Measurements from ENCODE around the gene GIT2. TPM values are rescaled to one million over a fixed set of nuclear protein-coding genes. Genes with fewer than 3 reads are reported as not detected.

The GIT2 gene
- total RNA-seq, 1 experiment from 2014 or later = 56.0 TPM

DNA sequence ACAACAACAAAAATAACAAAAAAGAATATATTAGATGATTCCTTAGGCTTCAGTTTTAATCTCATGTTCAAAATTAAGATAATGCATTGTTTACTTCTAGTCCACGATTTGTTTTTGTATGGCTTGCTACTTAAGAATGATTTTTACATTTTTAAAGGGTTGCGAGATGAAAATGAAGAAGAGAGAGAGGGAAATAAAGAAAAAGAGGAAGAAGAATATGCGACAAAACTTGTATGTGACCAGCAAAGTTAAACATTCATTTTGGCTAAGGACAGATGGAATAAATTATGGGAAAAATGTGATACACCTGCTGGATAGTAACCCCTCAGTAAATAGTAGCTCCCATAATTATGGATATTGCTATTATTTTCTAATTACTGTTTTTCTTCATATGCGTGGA, 1.2 kb upstream of the GIT2 start:
- no TSS peak for BruUV-seq (replicated peaks)

DNA sequence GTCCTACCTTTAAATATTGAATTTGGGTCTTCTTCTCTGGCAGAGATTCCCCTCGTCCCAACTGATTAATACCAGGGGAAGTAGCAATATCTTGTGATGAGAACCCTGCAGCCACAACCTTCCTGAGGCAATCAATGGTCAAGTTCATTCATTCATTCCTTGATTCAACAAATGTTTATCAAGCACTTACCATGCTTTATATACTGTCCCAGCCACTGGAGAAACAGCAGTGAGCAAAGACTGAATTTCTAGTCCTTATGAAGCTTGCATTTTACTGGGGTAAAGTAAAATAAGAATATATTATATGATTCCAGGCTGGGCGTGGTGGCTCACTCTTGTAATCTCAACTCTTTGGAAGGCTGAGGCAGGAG, 300 bp upstream of the GIT2 start:
- Mint-ChIP-seq H3K27ac (ENCODE audit: unreplicated experiment) (peak overlapping the region; percentile 50), H3K36me3 (ENCODE audit: insufficient read depth, unreplicated experiment) (peaks cover 39% of the 10 kb centered on the region), H3K4me3 (ENCODE audit: low read depth, unreplicated experiment) (peak overlapping the region; percentile 92), H3K27me3 (ENCODE audit: unreplicated experiment) (no peaks in the 10 kb centered on the region), H3K9me3 (ENCODE audit: low read depth, unreplicated experiment) (no peaks in the 10 kb centered on the region), H3K4me1 (ENCODE audit: low read depth, unreplicated experiment) (peaks cover 23% of the 10 kb centered on the region)
- BruUV-seq (replicated peaks) = no TSS peak
- TF ChIP-seq, protein P1, sequence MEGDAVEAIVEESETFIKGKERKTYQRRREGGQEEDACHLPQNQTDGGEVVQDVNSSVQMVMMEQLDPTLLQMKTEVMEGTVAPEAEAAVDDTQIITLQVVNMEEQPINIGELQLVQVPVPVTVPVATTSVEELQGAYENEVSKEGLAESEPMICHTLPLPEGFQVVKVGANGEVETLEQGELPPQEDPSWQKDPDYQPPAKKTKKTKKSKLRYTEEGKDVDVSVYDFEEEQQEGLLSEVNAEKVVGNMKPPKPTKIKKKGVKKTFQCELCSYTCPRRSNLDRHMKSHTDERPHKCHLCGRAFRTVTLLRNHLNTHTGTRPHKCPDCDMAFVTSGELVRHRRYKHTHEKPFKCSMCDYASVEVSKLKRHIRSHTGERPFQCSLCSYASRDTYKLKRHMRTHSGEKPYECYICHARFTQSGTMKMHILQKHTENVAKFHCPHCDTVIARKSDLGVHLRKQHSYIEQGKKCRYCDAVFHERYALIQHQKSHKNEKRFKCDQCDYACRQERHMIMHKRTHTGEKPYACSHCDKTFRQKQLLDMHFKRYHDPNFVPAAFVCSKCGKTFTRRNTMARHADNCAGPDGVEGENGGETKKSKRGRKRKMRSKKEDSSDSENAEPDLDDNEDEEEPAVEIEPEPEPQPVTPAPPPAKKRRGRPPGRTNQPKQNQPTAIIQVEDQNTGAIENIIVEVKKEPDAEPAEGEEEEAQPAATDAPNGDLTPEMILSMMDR (IDR thresholded peaks at IDR 0.05; ENCODE audit: unreplicated experiment) = no peak
- CTCF ChIA-PET = interaction anchor here (0.7 kb wide), 1 partner anchor 435 kb away, joined by 4 read pairs; no protein-coding TSS in a partner anchor
- no peak for DNase-seq
- intact Hi-C loops (cut with micrococcal nuclease; ENCODE audit: unreplicated experiment) = loop anchor here (5.0 kb wide), 1 partner anchor 44 kb away; no protein-coding TSS in a partner anchor

More for the DNA sequence above, 1.2 kb upstream of the GIT2 start:
- CTCF ChIA-PET = no interaction called here
- peak overlapping the region; percentile 97 for H3K4me3 Mint-ChIP-seq (ENCODE audit: low read depth, unreplicated experiment)
- intact Hi-C loops (cut with micrococcal nuclease; ENCODE audit: unreplicated experiment) = loop anchor here (5.0 kb wide), 1 partner anchor 45 kb away; no protein-coding TSS in a partner anchor
- H3K4me1 Mint-ChIP-seq (ENCODE audit: low read depth, unreplicated experiment) = peaks cover 25% of the 10 kb centered on the region
- no peaks in the 10 kb centered on the region for H3K27me3 Mint-ChIP-seq (ENCODE audit: unreplicated experiment)
- DNase-seq = no peak
- TF ChIP-seq, protein P1 (IDR thresholded peaks at IDR 0.05; ENCODE audit: unreplicated experiment) = no peak
- H3K27ac Mint-ChIP-seq (ENCODE audit: unreplicated experiment) = no peak overlapping the region
- peaks cover 39% of the 10 kb centered on the region for H3K36me3 Mint-ChIP-seq (ENCODE audit: insufficient read depth, unreplicated experiment)
- no peaks in the 10 kb centered on the region for H3K9me3 Mint-ChIP-seq (ENCODE audit: low read depth, unreplicated experiment)

DNA sequence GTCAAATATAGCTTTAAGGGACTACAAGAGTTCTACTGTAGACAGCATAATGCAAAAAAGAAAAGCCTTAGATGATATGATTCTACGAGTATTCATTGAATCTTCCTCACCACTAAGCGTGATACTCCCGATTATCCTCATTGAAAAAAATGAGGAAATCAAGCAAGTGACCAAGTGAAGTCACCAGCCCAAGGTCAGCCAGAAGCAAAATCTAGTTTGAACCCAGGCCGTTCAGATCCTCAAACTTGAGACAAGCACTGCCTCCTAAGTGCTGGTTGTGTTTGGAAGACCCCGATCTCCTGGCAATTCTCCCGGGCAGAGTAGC, 845 bp downstream of the GIT2 start:
- no peaks in the 10 kb centered on the region for H3K27me3 Mint-ChIP-seq (ENCODE audit: unreplicated experiment)
- no peak for DNase-seq
- BruUV-seq (replicated peaks) = TSS peak; percentile 32
- intact Hi-C loops (cut with micrococcal nuclease; ENCODE audit: unreplicated experiment) = loop anchor here (5.0 kb wide), 1 partner anchor 43 kb away; no protein-coding TSS in a partner anchor
- H3K4me1 Mint-ChIP-seq (ENCODE audit: low read depth, unreplicated experiment) = peaks cover 23% of the 10 kb centered on the region
- peak overlapping the region; percentile 82 for H3K27ac Mint-ChIP-seq (ENCODE audit: unreplicated experiment)
- H3K4me3 Mint-ChIP-seq (ENCODE audit: low read depth, unreplicated experiment) = peak overlapping the region; percentile 92
- no peaks in the 10 kb centered on the region for H3K9me3 Mint-ChIP-seq (ENCODE audit: low read depth, unreplicated experiment)
- CTCF ChIA-PET = interaction anchor here (0.6 kb wide), 1 partner anchor 59 kb away, joined by 3 read pairs; no protein-coding TSS in a partner anchor
- peaks cover 39% of the 10 kb centered on the region for H3K36me3 Mint-ChIP-seq (ENCODE audit: insufficient read depth, unreplicated experiment)
- TF ChIP-seq, protein P1 (IDR thresholded peaks at IDR 0.05; ENCODE audit: unreplicated experiment) = no peak

DNA sequence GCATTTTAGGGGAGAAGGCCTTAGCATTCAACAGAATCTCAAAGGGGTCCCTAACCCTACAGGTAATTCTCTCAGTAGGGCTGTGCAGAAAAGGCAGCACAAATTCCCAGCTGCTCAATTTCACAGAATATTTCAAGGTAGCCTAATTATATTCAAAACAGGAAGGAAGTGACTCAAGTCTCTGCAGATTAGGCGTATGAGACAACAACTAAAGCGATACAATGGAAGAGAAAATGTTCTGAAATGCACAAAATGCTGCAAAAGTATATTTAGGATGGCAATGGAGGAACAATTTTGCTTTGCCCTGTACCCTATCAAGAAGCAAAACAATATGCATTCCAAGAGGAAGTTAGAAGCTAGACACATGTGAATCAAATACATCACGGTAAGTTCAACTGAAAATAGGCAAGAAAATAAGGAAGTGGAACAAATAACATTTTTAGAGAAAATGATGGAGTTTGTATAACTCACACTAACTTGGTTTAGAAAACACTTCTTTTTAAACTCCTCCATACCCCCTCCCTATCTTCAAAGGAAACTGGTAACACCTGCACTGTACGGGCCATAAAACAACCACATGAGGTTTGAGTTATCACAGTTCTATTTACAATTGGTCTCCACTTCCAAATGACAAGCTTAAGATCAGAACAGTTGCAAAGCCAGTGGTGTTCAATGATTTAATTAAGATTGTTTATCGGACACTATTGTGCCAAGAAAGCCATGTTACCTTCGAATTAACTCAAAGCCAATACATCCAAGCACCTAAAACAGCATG, 1.6 kb downstream of the GIT2 start:
- H3K4me3 Mint-ChIP-seq (ENCODE audit: low read depth, unreplicated experiment) = peak overlapping the region; percentile 92
- peak overlapping the region; percentile 82 for H3K27ac Mint-ChIP-seq (ENCODE audit: unreplicated experiment)
- CTCF ChIA-PET = no interaction called here
- no peaks in the 10 kb centered on the region for H3K27me3 Mint-ChIP-seq (ENCODE audit: unreplicated experiment)
- intact Hi-C loops (cut with micrococcal nuclease; ENCODE audit: unreplicated experiment) = loop anchor here (5.0 kb wide), 1 partner anchor 42 kb away; no protein-coding TSS in a partner anchor
- TF ChIP-seq, protein P1 (IDR thresholded peaks at IDR 0.05; ENCODE audit: unreplicated experiment) = no peak
- peaks cover 33% of the 10 kb centered on the region for H3K36me3 Mint-ChIP-seq (ENCODE audit: insufficient read depth, unreplicated experiment)
- BruUV-seq (replicated peaks) = no TSS peak
- H3K4me1 Mint-ChIP-seq (ENCODE audit: low read depth, unreplicated experiment) = peaks cover 23% of the 10 kb centered on the region
- H3K9me3 Mint-ChIP-seq (ENCODE audit: low read depth, unreplicated experiment) = no peaks in the 10 kb centered on the region
- no peak for DNase-seq

All from Calu3 (cell line).